Measurements from ENCODE around the gene ZNF688.

- TF ChIP-seq CTCF (conservative IDR thresholded peaks at IDR 0.05 in 1 of 2, IDR thresholded peaks at IDR 0.05 in 1 of 2; ENCODE audit: extremely low read depth in 1 of 2, insufficient read depth in 1 of 2, low read depth in 1 of 2, low read length in 2 of 2) = no peak
- no peak for TF ChIP-seq EZH2 (IDR thresholded peaks at IDR 0.05; ENCODE audit: borderline replicate concordance, low read length)
These were observed 11.3 kb upstream of the ZNF688 start for GRCh38 chr16:30582611-30583340.
